CD4-positive, alpha-beta T cell treated with Interleukin-17A for 4 hours (primary cell): ENCODE data around the gene RUNX1.
A peak's percentile ranks its signal among the peaks of the same experiment; 100 is the strongest.

Experiments used
- DNase-seq: peaks from one replicate; pipeline ENCODE4 v3.0.0-alpha.2; 2020; ENCODE audit warnings: mixed read lengths

RUNX1 gene

DNA sequence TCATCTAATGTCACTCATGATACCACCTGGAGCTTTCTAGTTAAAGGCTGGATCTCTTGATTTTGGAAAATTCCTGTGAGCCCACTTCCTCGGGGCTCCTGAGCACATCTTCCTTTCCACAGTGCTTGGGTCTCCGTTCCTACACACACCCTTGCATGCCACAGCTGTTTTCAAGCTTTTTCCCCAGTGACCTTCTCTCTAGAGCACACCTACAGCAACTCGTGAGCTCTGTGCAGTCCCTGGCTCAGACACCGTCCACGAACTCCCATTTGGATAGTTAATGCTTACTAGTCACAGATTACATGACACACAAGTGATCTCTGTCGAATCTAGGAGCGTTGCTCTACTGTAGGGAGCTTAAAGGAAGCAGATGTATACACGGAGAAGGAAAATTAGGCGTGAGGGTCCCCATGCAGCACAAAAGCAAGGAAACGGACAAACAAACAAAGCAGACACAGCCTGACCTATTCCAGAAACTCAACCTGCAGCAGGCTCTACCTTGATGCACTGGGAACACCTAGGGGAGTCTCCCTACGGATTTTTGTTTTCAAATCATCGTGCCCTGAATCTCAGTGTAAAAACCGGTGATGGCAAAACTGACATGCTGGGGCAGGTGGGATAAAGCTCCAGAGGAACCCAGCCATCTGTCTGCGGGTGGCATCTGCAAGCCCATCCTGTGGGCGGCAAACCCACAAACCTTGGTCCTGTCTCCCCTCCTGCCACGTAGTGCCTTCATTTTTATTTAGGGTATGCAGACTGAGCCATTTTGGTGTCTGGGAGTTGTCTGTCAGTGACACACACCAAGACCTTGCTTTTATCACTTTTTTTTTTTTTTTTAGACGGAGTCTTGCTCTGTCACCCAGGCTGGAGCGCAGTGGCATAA is 177.8 kb downstream of the RUNX1 start:
- DNase-seq = no peak

DNA sequence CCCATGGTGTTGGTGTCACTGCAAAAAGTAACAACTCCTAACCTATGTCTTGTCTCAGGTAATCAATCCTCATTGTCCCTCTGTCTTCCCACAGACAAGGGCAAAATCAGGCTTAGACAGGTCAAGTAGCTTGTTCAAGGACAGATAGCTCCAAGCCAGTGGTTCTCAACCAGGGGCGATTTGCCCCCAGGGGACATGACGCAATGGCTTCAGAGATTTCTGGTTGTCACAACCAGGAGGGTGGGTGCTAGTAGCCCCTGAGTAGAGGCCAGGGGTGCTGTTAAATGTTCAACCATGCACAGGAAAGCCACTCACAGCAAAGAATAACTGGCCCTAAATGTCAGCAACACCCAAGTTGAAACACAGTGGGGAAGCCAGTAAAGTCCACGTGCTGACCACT is 178.9 kb downstream of the RUNX1 start:
- no peak for DNase-seq

DNA sequence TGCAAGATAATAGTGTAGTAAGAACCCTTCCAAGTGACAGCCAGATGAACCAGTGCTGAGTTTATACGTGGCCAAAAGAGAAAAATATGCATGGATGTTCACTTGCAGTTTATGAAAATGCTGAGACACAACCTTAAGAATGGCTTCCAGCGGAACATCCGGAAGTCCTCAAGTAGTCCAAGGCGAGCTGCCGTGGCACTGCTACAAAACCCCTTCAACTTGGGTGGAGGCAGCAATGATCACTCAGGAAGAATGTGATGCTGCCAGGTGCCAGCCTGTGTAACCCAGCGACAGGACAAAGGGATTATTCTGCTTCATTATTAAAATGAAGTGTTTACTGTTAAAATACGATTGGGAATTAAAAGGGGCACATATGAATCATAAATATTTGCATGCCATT is 179.6 kb downstream of the RUNX1 start:
- DNase-seq = no peak

DNA sequence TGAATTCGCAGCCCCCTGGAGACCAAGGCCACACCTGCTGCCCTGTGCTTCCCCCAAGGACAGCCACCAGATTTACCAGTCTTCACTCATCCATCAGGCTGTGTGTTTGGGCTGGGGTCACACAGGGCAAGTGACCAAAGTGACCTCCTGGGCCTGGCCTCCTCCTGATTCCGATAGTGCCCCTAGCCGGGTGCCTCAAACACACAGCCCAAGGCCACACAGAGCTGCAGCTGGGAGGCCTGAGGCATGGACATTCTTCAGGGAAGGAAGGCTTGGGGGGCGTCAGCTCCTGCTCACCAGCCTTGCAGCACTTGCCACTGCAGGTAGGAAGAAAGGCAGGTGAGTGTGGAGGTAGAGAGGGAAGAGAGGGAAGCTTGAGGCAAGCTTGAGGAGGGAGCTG is 181.3 kb downstream of the RUNX1 start:
- no peak for DNase-seq

DNA sequence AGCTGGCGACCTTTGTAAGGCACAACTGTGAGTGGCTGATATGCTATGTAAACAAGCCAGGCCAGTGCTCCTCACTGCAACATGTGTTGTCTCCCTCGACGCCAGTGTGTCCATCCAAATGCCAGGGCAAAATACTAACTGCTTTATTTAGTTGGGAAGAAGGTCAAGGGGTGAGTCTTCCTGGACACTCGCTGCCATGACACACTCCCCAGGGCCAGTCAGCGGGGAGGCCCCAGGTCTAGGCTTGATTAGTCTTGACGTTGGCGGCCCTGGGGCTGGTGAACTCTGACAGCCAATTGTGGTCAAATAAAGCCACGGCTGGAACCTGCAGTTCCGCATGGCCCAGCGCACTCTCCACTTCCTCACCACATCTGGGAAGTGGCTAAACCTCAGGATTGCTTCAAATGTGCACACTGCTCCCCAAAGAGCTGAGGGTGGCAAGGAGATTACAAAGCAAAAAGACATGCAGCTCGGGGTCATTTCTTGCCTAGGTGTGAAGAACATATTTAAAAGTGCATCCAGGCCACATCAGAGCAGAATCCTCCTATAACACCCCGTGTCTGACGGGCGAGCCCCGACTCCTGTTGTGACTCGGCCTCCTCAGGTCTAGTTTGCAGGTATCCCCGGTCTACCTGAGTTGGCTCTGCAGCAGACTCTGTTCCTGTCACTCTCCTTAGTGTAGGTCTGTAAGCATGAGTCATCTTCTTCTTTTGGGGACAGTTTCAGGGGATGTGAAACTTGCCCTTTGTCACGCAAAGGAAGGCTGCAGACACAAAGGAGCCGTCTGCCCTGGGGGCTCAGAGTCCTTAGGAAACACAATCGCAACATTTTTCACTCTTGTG is 183.5 kb downstream of the RUNX1 start:
- peak; percentile 70 for DNase-seq

DNA sequence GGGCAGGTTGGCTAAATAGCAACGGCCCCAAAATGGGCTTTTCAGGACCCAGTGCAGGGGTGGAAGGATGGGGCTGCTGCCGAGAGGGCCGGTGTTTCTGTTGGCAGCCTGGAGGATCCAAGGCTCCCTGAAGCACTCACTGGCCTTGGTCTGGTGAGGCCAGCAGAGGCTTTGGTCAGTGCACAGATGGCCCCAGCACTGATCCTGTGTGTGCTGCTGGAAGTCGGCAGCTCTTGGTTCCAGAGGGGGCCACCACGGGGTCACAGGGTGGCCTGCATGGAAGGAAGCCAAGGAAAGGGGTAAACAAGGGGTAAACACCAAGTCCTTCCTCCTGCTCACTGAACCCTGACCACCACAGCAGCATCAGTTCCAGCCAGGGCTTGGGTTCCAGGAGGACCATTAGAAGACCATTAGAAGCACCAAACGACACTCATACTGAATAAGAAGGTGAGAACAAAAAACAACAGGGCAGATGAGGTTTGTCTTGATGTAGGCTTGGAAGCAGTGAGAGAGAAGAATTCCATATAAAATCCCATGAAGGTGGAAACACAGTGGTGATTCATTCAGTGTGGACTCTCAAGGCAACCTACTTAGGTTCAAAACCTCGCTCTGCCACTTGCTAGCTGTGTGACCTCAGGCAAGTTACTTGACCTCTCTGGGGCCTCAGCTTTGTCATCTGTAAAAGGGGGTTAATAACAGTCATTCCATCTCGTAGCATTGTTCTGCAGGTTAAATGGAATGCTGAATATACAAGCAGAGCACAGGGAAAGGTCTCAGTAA is 184.5 kb downstream of the RUNX1 start:
- no peak for DNase-seq

DNA sequence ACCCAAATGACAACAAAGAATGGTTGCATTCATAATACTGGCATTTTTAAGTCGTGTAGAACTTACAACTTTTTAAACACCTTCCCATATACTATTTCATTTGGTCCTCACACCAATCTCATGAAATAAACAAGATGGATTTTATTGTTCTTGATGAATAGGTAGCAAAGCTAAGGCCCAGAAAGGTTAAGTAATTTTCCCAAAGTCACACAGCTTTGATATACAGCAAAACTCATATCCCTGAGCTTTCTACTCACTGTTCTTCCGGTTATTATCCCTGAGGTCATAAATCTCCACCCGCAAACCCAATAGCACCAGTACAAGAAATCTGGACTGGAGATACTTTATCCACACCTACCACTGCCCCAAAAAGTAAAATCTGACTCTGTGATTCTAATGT is 186.2 kb downstream of the RUNX1 start:
- DNase-seq = no peak

DNA sequence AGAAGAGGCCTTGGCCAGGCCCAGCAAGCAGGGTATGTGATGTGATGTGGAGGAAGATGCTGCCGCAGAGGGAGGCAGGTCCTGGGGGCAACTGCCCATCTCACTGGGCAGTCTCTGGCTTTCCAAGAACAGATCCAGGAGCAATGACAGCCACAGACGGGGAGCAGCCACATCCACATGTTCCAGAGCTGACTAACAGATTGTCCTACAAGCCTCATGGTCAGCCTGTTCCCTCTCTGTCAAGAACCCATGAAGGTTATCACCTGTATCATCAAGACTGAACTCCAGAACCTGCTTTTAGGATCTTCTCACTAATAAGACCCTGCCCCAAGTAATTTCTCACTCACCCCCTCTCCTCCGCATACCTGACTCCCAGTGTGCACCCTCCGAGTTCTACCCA is 187.8 kb downstream of the RUNX1 start:
- DNase-seq = no peak

DNA sequence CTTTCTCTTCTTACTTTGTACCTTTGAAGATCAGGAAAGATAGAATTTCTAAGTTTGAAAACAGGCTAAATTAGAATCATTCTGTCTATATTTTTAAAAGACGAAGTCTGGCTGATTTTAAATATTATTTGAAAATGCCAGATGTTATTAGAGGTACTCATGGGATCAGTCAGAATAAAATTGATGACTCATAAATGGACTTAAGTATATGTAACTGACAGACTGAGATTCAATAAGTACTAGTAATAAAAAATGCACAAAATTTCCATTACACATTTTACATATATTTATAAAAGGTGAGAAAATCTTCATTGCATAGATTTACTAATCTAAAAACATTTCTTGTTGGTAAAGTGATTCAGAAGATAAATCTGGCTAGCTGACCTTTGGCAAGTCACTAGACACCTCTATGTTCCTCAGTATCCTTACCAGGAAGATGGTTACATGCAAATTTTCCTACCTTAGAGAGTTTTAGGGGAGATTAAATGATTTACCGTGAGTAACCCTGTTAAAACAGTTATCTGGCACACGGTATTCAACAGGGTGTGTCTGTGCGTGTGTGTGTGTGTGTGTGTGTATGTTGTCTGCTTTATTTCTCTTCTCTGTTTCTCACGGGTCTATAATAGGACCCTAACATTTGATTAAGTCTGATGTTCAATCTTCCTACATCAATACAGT is 189.0 kb downstream of the RUNX1 start:
- no peak for DNase-seq

DNA sequence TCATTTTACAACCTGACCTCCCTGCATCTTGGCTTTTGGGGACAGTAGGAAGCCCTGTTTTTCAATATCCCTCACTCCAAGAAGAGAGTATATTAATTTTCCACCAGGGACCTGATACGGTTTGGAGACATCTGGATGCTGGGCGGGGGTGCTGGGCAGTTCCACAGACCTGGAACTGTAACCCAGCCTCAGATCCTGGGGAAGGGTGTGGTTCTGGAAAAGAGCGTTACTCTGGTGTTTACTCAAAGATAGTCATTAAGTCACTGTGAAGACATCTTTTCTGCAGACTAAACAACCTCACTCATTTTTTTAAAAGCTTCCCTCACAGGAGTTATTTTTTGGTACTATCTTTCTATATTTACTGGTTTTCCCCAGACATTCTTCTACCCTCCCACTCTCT is 190.5 kb downstream of the RUNX1 start:
- no peak for DNase-seq

DNA sequence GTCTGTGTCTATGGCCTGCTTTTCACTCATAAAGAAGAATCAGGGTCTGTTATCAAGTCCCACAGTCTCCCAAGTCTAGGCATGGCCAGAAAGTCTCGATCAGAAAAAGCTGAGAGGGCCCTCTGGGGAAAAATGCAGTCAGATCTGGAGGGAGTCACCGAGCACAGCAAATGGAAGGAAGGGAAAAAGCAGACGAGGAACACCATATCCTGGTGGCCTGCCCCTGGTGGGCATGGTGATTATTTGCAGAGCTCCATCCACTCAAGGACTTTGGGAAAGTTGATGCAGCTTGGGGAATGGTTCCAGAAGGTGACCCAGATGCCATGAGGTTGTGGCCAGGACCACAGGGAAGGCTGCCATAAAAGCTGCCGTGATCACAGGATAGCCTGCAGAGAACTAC is 191.2 kb downstream of the RUNX1 start:
- DNase-seq = no peak

DNA sequence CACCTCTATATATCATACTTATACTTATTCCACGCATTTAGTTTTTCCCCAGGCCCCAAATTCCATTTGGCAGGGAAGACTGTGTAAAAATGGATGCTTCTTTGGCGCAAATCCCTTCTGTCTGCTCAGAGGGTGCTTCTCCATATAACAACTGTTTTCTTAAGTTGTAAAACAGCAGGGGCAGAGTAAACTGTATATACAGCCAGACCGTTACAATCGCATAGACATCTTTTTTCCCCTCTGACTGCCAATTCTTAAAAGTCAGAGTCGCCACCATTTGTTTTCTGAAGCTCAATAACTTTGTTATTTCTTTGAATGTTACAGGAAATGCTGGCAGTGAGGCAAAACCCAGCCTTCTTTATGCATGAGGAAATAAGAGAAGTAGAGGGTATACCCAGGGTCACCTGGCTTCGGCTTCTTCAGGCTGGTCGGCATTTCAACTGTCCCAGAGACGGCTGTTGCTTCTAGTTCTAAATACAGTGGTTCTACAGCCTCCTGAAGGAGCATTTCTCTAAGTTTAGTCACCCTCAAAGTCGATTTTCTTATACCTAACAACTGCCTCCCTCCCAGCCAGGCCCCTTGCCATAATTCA is 191.9 kb downstream of the RUNX1 start:
- DNase-seq = no peak

DNA sequence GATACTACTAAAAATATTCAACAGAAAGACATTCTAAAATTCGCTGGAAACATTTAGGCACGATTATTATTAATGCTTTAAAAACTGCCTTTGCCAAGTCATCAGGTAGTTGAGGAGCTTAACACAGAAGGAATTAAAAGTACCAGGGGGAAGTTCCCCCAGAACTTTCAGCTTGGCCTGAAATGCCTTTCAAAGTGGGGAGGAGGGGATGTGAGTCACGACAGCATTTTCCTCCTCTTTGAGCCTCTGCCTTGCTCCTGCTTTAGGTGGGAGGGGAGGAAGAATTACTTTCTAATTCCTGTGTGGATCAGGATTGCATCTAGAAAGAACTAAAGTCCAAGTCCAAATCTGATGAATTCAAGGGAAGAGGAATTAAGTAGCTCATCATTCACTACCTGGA is 196.7 kb downstream of the RUNX1 start:
- no peak for DNase-seq

DNA sequence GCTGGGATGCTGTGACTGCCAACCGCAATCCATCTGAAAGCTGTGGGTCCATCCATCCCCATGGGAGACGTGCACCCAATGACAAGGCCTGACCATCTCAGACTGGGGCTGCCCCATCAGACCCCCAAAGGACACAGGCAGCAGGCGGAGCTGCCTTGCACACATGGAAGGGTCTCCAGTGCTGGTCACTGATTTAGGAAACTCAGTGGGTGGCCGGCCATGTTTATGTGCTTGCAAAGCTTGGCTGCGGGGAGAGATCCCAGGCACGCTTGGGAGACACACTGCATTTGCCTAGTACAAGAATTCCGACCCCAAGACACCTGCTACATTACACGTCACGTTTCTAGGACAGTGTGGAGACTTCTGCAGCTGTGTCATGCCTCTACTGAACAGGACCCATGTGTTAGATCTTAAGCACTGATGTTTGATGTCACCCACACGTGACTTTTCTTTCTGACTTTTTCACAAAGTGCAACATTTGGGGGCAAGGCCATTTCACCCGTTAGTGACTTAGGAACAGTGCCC is 198.9 kb downstream of the RUNX1 start:
- DNase-seq = no peak

DNA sequence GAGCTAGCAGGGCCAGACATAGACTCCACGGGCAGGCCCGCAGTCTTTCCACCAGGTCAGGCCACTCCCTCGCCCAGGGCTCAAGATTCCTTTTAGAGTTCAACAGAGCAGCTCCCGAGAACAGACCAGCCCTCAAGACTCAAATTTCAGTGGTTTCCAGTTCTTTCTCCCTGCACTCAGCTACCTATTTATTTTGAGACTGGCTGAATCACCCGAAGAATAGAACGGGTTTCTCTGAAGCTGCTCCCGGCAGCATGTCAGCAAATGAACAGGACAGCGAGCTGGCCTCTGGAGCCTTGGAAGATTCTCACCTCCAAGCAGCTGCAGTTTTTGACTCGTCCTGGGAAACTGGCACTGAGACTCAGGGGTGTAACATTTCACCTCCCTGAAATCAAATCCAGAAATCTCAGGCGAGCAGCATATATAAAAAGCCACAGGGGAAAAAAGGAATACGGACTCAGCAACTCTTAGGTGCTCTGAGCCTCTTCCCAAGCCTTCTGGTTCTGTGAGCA is 202.4 kb downstream of the RUNX1 start:
- DNase-seq = no peak

DNA sequence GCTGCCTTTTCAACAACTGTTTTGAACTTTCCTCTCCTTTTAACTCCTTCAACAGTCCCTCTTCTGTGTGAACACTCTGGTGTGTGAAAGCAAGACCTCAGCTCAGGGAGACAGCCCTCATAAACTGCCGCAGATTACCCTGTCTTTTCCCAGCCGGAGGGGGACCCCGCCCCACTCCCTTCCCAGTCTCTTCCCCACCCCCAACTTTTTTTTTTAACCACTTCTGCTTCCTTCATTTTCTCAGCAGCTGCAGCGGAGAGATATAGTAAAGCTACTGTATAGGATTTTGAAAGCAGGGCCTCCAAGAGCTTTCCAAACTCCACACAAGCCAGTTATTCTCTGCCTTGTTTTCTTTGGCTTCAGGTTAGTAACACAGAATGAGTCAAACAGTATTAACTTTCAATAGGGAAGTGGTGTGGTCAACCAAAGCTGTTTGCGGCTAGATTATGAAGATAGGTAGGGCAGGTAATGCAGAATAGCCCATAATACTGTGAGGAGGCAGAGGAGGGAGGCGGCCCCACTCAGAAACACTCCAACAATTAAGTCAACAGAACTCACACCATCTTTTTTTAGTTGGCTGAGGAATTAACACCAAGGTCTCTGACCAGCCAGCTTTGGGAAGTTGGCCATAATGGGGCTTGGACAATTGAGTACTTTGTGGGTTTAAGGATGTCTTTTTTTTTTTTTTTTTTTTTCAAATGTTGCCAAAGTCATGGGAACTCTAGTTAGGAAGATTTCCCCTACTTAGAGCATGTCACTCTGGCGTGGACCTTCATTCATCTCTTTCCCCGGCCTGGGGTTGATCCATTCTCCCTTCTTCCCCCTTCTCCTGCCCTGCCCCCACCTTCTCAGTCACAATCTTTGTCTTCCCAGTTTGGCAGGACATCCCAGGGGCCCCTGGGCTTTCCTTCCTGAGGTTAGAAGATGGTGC is 203.3 kb downstream of the RUNX1 start:
- DNase-seq = peak; percentile 38

DNA sequence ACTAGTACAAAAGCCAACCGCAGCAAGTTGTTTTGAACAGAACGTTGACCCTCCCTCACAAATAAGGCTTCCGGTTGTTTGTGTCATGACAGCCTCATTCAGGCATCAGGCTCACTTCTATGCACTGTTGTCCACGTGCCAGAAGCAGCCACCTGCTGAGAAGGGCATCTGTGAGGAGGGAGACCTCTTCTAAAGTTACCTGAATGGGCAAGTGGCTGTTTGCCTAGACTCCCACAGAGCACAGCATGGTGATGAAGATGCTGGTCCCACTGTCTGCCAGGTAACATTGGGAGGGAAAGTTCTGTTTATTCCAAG is 204.2 kb downstream of the RUNX1 start:
- no peak for DNase-seq

DNA sequence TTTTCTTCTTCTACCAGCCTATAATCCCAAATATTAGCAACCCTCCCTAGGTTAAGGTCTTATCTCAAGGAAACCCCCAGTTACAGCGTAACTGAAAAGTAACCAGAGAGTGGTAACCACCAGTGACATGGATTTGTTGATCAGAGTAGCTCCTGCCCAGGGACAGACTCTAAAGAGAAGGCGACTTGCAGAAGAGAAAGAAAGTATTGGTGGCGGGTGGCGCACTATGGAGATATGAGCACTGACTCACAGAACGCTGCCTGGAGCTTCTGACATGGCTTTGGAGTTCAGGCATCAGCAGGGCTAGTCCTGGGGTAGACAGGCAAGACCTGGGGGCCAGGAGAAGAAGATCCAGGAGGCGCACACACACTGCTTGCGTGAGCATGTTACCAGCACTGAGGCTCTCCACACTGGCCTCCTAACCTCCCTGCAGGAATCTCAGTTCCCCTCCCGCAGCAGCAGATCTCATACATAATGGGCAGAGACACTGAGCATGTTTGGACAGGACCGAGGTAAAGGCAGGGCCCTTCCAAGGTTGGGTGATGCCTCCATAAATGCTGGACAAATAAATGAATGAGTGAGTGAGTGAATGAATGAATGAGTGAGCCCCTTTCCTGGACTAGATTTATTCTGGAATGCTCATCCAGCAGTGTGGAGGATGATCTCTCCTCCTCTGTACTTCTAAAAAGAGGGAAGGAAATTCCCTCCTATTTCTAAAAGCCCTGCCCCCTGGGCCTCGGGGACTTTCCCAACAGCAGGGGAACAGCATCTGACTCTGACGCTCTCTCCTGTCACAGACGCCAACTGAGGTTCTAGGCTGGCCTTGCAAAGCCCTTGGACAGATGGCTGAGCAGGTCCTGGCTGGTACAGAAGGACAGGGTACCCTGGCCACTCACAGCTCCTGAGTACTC is 204.8 kb downstream of the RUNX1 start:
- DNase-seq = no peak

DNA sequence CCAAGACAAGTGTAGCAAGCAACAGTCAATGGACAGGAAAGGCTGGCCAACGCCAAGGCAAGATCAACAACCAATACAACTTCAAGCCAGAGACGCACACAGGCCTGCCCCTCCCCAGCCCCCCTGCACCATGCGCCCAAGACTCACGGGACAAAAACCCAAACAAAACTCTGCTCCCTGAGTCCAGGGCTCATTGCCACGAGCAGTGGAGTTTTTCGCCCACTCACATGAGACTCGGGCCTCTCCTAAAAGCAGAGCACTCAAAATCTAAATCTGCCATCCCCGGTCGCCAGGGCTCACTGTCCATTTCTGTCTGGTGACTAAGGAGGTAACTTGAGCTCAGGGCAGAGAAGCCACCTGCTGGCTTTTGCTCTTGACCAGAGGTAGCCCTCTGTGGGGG is 205.5 kb downstream of the RUNX1 start:
- no peak for DNase-seq

DNA sequence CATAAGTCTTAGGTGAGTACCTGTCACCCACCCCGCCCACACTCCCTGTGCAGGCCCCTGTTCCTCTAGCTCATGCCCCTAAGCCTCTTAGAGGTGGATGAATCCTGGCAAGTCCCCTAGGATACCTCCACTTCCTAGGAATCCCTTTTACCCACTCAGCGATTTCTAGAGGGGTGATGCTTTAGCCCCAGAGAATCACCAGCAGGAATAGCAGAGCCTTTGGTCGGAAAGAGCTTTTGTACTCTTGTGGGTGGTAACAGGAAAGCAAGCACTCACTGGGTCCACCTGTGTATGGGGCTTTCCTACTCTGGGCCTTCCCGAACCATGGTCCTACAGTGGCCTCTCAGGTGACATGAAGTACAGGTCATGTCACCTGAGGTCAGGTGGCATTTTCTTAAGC is 207.9 kb downstream of the RUNX1 start:
- no peak for DNase-seq
